Thyroid gland (tissue), 4 donors: ENCODE results near the gene IFNA16. TPM values are rescaled to one million over a fixed set of nuclear protein-coding genes. Genes with fewer than 3 reads are reported as not detected.
A peak's percentile ranks its signal among the peaks of the same experiment; 100 is the strongest.
"Not testable (repeated sequence)": the region's sequence is repeated elsewhere in the genome, so short reads cannot be mapped to it uniquely, and the experiment has no call there.

Experiments
- DNase-seq, 2 donors: peaks; one replicate each; pipeline ENCODE4 v3.0.0-alpha.2; 2019
- H3K27ac ChIP-seq, 3 donors: fragments of 200-600 bp; sonication (generic); 1 replicate in 2 of 3; 2 replicates in 1 of 3; pipeline ENCODE4 v1.5.1; 2016 to 2019; ENCODE audit warnings: mild to moderate bottlenecking in 1 of 3, moderate library complexity in 1 of 3
- H3K27me3 ChIP-seq: fragments of 200-600 bp; sonication (generic); one replicate; pipeline ENCODE4 v1.5.1; 2019
- H3K36me3 ChIP-seq, 2 donors: fragments of 200-600 bp; sonication (generic); one replicate each; pipeline ENCODE4 v1.5.1; 2016 to 2019
- H3K4me1 ChIP-seq, 2 donors: fragments of 200-600 bp; sonication (generic); one replicate each; pipeline ENCODE4 v1.5.1; 2017 to 2019
- H3K4me3 ChIP-seq, 3 donors: fragments of 200-600 bp; sonication (generic); replicated peaks in 1 of 3; 1 replicate in 2 of 3; 2 replicates in 1 of 3; pipeline ENCODE4 v1.5.1; 2016; ENCODE audit warnings: mild to moderate bottlenecking in 1 of 3
- H3K9me3 ChIP-seq: fragments of 200-600 bp; sonication (generic); one replicate; pipeline ENCODE4 v1.5.1; 2017
- POLR2A ChIP-seq, 2 donors: fragments of 450-650 bp; IDR thresholded peaks; one replicate each; pipeline ENCODE4 v1.6.1; 2017; ENCODE audit warnings: antibody characterized with exemption in 2 of 2, mild to moderate bottlenecking in 2 of 2, moderate library complexity in 1 of 2
- WGBS, 2 donors: methylation state at CpG; one replicate each; pipeline ENCODE4 v1.1.5; 2017; 5-methylcytosine and 5-hydroxymethylcytosine counted together
- intact Hi-C: fragments of 100-400 bp; cut with DNase I; formaldehyde crosslinking; loops from one replicate; pipeline ENCODE4 v1.15.1; 2023
- total RNA-seq, 4 donors: library from RNA; depleted of rRNA; stranded (reverse); fragments of >200 nt; gene quantifications; one replicate each; pipeline ENCODE4 v1.2.3, GENCODE V29; 2016
- TF ChIP-seq, protein P1 (sequence below), 6 experiments: fragments of 200-600 bp in 3 of 6; fragments of 450-650 bp in 3 of 6; sonication (generic) in 3 of 6; IDR thresholded peaks; one replicate each; pipeline ENCODE4 v1.5.1; 2016 to 2019; ENCODE audit warnings: antibody characterized with exemption in 6 of 6, mild to moderate bottlenecking in 2 of 6, inconsistent platforms in 1 of 6, moderate library complexity in 1 of 6

The IFNA16 gene
- total RNA-seq, 4 donors from 2014 or later, result not detected

DNA sequence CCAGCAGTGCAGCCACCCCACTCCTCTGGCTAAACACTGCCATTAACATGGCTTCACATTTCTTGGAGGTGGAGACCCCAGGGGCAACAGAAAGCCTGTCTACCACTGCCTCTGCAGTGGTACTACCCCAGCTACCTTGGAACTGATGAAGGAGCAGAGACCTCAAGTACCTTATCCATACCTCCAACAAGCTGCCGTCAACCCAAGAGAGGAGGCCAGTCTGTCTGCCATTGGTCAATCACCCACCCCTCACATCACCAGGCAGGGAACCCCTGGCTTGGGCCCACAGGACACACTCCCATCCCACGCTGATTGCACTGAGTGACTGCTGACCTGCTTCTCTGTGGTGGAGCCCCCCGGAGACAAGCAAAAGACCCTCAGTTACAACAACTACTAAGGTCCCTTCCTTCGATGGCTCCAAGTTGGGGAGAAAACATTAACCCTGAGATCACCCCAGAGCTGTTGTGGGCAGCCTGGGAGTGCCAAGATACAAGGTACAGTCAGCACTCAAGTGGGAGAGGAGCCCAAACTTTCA is 17.1 kb upstream of the IFNA16 start:
- 75 to 86% methylated on average over 4 of the region's 4 CpGs for WGBS, 2 donors
- intact Hi-C loops, result no loop called here
- Histone ChIP-seq H3K4me1 (no peaks in the 10 kb centered on the region), H3K27me3 (no peaks in the 10 kb centered on the region), H3K4me3 (no peak overlapping the region), H3K27ac (no peak overlapping the region), H3K9me3 (no peaks in the 10 kb centered on the region), H3K36me3 (no peaks in the 10 kb centered on the region)
- DNase-seq, result no peak
- no peak for TF ChIP-seq POLR2A (IDR thresholded peaks at IDR 0.05)
- TF ChIP-seq, protein P1, sequence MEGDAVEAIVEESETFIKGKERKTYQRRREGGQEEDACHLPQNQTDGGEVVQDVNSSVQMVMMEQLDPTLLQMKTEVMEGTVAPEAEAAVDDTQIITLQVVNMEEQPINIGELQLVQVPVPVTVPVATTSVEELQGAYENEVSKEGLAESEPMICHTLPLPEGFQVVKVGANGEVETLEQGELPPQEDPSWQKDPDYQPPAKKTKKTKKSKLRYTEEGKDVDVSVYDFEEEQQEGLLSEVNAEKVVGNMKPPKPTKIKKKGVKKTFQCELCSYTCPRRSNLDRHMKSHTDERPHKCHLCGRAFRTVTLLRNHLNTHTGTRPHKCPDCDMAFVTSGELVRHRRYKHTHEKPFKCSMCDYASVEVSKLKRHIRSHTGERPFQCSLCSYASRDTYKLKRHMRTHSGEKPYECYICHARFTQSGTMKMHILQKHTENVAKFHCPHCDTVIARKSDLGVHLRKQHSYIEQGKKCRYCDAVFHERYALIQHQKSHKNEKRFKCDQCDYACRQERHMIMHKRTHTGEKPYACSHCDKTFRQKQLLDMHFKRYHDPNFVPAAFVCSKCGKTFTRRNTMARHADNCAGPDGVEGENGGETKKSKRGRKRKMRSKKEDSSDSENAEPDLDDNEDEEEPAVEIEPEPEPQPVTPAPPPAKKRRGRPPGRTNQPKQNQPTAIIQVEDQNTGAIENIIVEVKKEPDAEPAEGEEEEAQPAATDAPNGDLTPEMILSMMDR (IDR thresholded peaks at IDR 0.05), result no peak

DNA sequence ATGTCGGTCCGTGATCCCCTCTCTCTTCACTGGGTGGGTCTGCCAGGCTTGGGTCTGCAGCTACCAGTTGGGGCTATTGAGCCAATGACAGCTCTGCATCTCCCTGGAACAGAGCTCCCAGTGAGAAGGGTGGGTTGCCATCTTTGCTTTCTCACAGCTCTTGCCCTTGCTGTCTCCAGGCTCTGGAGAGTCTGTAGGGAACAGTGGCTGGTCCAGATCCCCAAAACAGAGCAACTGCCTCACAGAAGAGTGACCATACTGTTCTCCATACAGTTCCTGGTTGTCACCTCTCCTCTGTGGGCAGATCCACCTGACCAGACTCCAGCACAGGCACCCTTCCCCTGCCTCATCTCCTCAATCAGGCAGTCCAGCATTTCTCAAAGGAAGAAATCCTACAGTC is 16.1 kb upstream of the IFNA16 start:
- no peak overlapping the region for H3K4me3 ChIP-seq
- H3K27me3 ChIP-seq, result no peaks in the 10 kb centered on the region
- H3K36me3 ChIP-seq, result no peaks in the 10 kb centered on the region
- no peaks in the 10 kb centered on the region for H3K9me3 ChIP-seq
- intact Hi-C loops, result no loop called here
- WGBS, 2 donors, result 96% methylated on average over 2 of the region's 2 CpGs; no CpG with 5 or more reads in 1 of the 2 donors
- no peak overlapping the region for H3K27ac ChIP-seq
- no peak for TF ChIP-seq POLR2A (IDR thresholded peaks at IDR 0.05)
- TF ChIP-seq, protein P1 (IDR thresholded peaks at IDR 0.05), result no peak
- H3K4me1 ChIP-seq, result no peaks in the 10 kb centered on the region
- DNase-seq, result no peak

DNA sequence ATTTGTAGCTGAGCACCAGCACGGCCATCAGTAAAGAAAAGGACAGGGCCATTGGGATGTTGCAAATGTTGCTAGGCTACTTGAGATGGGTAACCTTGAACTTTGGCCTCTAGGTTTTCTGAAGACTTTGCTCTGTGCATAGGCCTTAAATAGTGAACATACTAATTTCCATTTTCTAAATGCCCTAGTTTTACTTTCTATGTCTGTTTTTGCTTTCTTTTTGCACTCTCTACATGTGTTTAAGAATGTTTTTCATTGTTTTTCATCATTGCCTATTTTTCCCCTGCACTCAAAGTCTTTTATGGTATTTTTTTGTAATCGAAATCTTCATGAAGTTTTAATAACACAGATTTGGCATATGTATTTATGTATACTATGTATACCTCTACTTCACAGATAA is 11.0 kb upstream of the IFNA16 start, which contains the start of gene IFNA17:
Gene IFNA17 (minus strand): TSS at position 101 of the 400 bp plus-strand sequence. CDS start 49 bp downstream, at position 52.
- intact Hi-C loops, result no loop called here
- TF ChIP-seq, protein P1 (IDR thresholded peaks at IDR 0.05), result no peak
- no peak for TF ChIP-seq POLR2A (IDR thresholded peaks at IDR 0.05)
- 88 to 93% methylated on average over 2 of the region's 2 CpGs for WGBS, 2 donors

DNA sequence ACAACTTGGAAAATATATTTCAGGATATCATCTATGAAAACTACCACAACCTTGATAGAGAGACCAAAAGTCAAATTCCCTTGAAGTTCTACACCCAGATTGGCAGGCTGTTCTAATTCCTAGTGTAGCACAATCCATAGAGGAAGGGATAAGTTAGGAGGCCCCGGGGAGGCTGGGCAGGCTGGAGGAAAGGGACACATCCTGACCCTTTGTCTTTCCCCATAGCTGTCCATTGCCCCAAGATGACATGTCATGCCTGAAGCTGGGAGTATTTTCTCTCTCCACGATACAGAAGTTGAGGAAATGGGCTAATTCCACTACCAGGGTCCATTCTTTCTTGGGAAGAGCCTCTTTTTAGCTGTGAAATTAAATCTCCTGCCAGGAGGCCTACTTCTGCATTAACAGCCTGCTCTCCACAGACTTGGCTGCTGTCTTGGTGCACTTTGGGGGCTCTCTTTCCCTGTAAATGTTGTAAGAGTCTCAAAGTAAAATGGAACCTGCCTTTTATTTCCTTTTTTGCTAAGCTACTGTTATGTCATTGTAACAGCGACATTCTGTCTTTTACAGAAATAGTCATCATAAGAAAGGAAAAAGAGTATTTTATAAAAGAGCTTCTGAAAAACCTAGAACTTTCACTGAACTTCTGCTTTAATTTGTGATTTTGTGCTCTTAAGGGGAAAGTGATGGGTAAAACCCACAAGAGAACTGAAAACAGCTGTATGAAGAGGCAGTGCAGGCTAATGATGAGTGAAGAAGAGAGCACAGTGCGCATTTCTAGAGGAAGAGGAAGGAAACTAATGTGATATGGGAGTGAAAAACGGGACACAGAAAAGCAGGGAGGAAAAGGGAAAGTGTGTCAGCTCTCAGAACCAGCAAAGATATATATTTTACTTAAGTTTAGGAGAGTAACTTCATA is 3.4 kb downstream of the IFNA16 start:
- H3K4me3 ChIP-seq, H3K27me3 ChIP-seq, intact Hi-C loops, DNase-seq, H3K27ac ChIP-seq, H3K4me1 ChIP-seq, H3K36me3 ChIP-seq, H3K9me3 ChIP-seq: not testable (repeated sequence)
- WGBS, 2 donors, result 56 to 57% methylated on average over 5 of the region's 5 CpGs
- TF ChIP-seq, protein P1 (IDR thresholded peaks at IDR 0.05), result peak in 1 of 6 experiments; percentile 35

More for the DNA sequence above, 11.0 kb upstream of the IFNA16 start, which contains the start of gene IFNA17:
- Histone ChIP-seq H3K27ac (no peak within 1 kb of the TSS), H3K27me3 (no peaks in the 10 kb centered on the region), H3K36me3 (no peaks in the 10 kb centered on the region), H3K4me1 (no peaks in the 10 kb centered on the region), H3K4me3 (no peak within 1 kb of the TSS), H3K9me3 (no peaks in the 10 kb centered on the region)
- no peak for DNase-seq

DNA sequence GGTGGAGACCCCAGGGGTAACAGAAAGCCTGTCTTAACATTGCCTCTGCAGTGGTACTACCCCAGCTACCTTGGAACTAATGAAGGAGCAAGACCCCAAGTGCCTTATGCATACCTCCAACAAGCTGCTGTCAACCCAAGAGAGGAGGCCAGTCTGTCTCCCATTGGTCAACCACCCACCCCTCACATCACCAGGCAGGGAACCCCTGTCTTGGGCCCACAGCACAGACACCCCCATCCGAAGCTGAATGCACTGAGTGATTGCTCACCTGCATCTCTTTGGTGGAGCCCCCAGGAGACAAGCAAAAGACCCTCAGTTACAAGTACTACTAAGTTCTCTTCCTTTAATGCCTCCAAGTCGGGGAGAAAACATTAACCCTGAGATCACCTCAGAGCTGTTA is 5.0 kb downstream of the IFNA16 start:
- DNase-seq, H3K27me3 ChIP-seq: not testable (repeated sequence)

DNA sequence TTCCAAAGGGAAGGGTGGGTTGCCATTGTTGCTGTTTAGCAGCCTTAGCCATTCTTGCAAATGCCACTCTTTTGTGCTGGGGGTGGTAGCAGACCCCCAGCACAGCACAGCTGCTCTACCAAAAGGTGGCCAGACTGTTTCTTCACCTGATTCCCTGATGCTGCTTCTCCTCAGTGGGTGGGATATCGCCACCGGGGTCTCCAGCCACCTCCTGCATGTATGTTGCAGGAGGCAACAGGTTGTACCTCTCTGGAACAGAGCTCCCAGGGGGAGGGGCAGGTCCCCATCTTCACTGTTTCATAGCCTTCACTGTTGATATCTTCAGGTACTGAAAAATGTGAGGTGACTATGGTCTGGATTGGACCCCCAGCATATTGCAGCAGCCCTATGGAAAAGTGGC is 6.3 kb downstream of the IFNA16 start:
- H3K27ac ChIP-seq, DNase-seq, H3K36me3 ChIP-seq, H3K27me3 ChIP-seq, H3K4me1 ChIP-seq, H3K9me3 ChIP-seq, intact Hi-C loops, H3K4me3 ChIP-seq: not testable (repeated sequence)
- 100% methylated on average over 1 to 2 of the region's 2 CpGs for WGBS, 2 donors

More for the DNA sequence above, 5.0 kb downstream of the IFNA16 start:
- H3K36me3 ChIP-seq, H3K9me3 ChIP-seq, H3K27ac ChIP-seq, H3K4me3 ChIP-seq, intact Hi-C loops, H3K4me1 ChIP-seq: not testable (repeated sequence)
- 73 to 88% methylated on average over 2 of the region's 2 CpGs for WGBS, 2 donors
